DOHH2 (cell line): ENCODE results near the gene PDE7B.

Experiments used
- EZH2phosphoT487 ChIP-seq: fragments of 200-600 bp; sonication (generic); IDR thresholded peaks from 2 replicates; pipeline ENCODE4 v1.6.1; 2017; ENCODE audit warnings: borderline replicate concordance, mild to moderate bottlenecking, antibody characterized with exemption, low read length, moderate library complexity, mixed read lengths
- TF ChIP-seq, protein P1 (sequence below): fragments of 200-600 bp; sonication (generic); IDR thresholded peaks from one replicate; pipeline ENCODE4 v1.5.1; 2014; ENCODE audit warnings: antibody characterized with exemption, mild to moderate bottlenecking, low read depth, low read length; ENCODE audit not compliant: poor library complexity, severe bottlenecking

DNA sequence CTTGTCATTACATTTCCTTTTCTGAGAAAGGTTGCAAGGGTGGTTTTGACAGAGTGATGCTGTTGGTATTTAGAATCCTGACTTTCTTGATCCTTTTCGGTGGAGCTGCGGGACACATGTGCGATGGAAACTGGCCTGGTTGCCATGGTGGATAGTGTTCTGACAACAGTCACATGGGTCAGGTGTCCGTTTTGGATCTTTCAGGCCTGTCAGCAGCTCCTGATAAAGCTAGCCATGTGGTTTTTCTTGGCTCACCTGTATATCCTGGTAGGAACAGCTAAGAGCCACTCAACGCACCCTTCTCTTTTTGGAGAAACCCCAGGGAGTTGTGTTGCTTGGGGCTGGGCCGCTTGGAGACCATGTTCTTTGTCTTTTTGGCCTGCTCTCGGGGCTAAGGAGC is 221.2 kb downstream of the PDE7B start:
- TF ChIP-seq, protein P1, sequence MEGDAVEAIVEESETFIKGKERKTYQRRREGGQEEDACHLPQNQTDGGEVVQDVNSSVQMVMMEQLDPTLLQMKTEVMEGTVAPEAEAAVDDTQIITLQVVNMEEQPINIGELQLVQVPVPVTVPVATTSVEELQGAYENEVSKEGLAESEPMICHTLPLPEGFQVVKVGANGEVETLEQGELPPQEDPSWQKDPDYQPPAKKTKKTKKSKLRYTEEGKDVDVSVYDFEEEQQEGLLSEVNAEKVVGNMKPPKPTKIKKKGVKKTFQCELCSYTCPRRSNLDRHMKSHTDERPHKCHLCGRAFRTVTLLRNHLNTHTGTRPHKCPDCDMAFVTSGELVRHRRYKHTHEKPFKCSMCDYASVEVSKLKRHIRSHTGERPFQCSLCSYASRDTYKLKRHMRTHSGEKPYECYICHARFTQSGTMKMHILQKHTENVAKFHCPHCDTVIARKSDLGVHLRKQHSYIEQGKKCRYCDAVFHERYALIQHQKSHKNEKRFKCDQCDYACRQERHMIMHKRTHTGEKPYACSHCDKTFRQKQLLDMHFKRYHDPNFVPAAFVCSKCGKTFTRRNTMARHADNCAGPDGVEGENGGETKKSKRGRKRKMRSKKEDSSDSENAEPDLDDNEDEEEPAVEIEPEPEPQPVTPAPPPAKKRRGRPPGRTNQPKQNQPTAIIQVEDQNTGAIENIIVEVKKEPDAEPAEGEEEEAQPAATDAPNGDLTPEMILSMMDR, result no peak
- no peak for TF ChIP-seq EZH2phosphoT487
